H1 (cell line): Measurements from ENCODE around the gene GON4L.

Source experiments
- BCL11A ChIP-seq, 2 experiments: IDR thresholded peaks; one replicate each; pipeline ENCODE4 v1.6.1; 2011; ENCODE audit warnings: low read depth in 2 of 2, low read length in 2 of 2, mild to moderate bottlenecking in 2 of 2
- CHD2 ChIP-seq: IDR thresholded peaks from 2 replicates; pipeline ENCODE4 v1.6.1; 2012; ENCODE audit warnings: low read length, improper control_type of control experiment
- CTBP2 ChIP-seq: IDR thresholded peaks from 2 replicates; pipeline ENCODE4 v1.7.0; 2011; ENCODE audit warnings: borderline replicate concordance, mild to moderate bottlenecking, moderate library complexity, mixed read lengths, low read length; ENCODE audit not compliant: insufficient read depth, insufficient read length
- EGR1 ChIP-seq: IDR thresholded peaks from 2 replicates; pipeline ENCODE4 v1.6.1; 2011; ENCODE audit warnings: low read depth, low read length, borderline replicate concordance
- EP300 ChIP-seq, 2 experiments: IDR thresholded peaks; 1 replicate in 1 of 2; 2 replicates in 1 of 2; pipeline ENCODE4 v1.6.1; 2011 to 2012; ENCODE audit warnings: low read depth in 2 of 2, low read length in 2 of 2, mild to moderate bottlenecking in 2 of 2, borderline replicate concordance in 1 of 2, inconsistent platforms in 1 of 2, moderate library complexity in 1 of 2
- EZH2 ChIP-seq: fragments of 200-600 bp; sonication (generic); IDR thresholded peaks from 2 replicates; pipeline ENCODE4 v1.7.1; 2012; ENCODE audit warnings: low read depth, mild to moderate bottlenecking, moderate library complexity, low read length, inconsistent platforms; ENCODE audit not compliant: severe bottlenecking
- POLR2AphosphoS5 ChIP-seq: IDR thresholded peaks from 2 replicates; pipeline ENCODE4 v1.6.1; 2011; ENCODE audit warnings: low read depth, low read length
- RAD21 ChIP-seq, 2 experiments: IDR thresholded peaks in 1 of 2; conservative IDR thresholded peaks in 1 of 2; 2 replicates each; pipeline ENCODE4 v1.6.1; 2011; ENCODE audit warnings: low read depth in 2 of 2, low read length in 2 of 2, improper control_type of control experiment in 1 of 2, inconsistent platforms in 1 of 2, mild to moderate bottlenecking in 1 of 2, moderate library complexity in 1 of 2
- RFX5 ChIP-seq: IDR thresholded peaks from 2 replicates; pipeline ENCODE4 v1.6.1; 2011; ENCODE audit warnings: low read depth, low read length, improper control_type of control experiment, borderline replicate concordance
- SIX5 ChIP-seq: IDR thresholded peaks from 2 replicates; pipeline ENCODE4 v1.6.1; 2011; ENCODE audit warnings: mild to moderate bottlenecking, low read depth, low read length
- SUZ12 ChIP-seq: fragments of 200-600 bp; sonication (generic); IDR thresholded peaks from 2 replicates; pipeline ENCODE4 v1.6.1; 2012; ENCODE audit warnings: mild to moderate bottlenecking, inconsistent platforms, low read length, moderate library complexity, mixed read lengths
- TF ChIP-seq, protein P1 (sequence below), 3 experiments: IDR thresholded peaks; 1 replicate in 2 of 3; 2 replicates in 1 of 3; pipeline versions ENCODE4 v1.5.1 to v1.6.1; 2011; ENCODE audit warnings: low read length in 3 of 3, mild to moderate bottlenecking in 3 of 3, inconsistent platforms in 2 of 3, low read depth in 1 of 3, moderate library complexity in 1 of 3; ENCODE audit not compliant: insufficient read depth in 1 of 3; ENCODE audit errors: control extremely low read depth in 1 of 3

DNA sequence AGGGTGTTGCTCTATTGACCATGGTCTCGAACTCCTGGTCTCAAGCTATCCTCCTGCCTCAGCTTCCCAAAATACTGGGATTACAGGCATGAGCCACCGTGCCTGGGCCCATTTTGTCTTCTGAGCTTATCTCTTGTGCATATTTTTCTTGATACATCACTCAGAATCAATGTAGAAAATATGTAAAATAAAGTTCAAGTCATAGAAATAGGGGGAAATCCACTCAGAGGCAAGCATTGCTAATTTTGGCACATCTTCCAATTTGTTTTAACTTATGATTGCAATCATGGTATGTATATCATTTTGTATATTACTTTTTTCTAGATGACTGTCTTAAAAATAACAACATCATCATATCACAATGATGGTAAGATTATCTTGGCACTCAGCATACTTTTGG is 32.6 kb upstream of the GON4L start:
- TF ChIP-seq, protein P1, sequence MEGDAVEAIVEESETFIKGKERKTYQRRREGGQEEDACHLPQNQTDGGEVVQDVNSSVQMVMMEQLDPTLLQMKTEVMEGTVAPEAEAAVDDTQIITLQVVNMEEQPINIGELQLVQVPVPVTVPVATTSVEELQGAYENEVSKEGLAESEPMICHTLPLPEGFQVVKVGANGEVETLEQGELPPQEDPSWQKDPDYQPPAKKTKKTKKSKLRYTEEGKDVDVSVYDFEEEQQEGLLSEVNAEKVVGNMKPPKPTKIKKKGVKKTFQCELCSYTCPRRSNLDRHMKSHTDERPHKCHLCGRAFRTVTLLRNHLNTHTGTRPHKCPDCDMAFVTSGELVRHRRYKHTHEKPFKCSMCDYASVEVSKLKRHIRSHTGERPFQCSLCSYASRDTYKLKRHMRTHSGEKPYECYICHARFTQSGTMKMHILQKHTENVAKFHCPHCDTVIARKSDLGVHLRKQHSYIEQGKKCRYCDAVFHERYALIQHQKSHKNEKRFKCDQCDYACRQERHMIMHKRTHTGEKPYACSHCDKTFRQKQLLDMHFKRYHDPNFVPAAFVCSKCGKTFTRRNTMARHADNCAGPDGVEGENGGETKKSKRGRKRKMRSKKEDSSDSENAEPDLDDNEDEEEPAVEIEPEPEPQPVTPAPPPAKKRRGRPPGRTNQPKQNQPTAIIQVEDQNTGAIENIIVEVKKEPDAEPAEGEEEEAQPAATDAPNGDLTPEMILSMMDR (IDR thresholded peaks at IDR 0.05; ENCODE audit: control extremely low read depth in 1 of 3, insufficient read depth in 1 of 3, low read depth in 1 of 3, low read length in 3 of 3) = no peak
- no peak for TF ChIP-seq SUZ12
- no peak for TF ChIP-seq POLR2AphosphoS5
- TF ChIP-seq RFX5 = no peak
- no peak for TF ChIP-seq EGR1
- TF ChIP-seq EZH2 = no peak
- no peak for TF ChIP-seq EP300 (IDR thresholded peaks at IDR 0.05; ENCODE audit: borderline replicate concordance in 1 of 2, low read depth in 2 of 2, low read length in 2 of 2)
- no peak for TF ChIP-seq RAD21 (IDR thresholded peaks at IDR 0.05 in 1 of 2, conservative IDR thresholded peaks at IDR 0.05 in 1 of 2; ENCODE audit: low read depth in 2 of 2, low read length in 2 of 2)
- no peak for TF ChIP-seq CTBP2
- TF ChIP-seq CHD2 = no peak
- TF ChIP-seq SIX5 = no peak
- no peak for TF ChIP-seq BCL11A (IDR thresholded peaks at IDR 0.05; ENCODE audit: low read depth in 2 of 2, low read length in 2 of 2)
